Prostate gland (tissue), 2 donors: ENCODE results near the gene RABGAP1.

Experiments used
- POLR2A ChIP-seq: fragments of 450-650 bp; IDR thresholded peaks from one replicate; pipeline ENCODE4 v1.6.1; 2016; ENCODE audit warnings: antibody characterized with exemption, mild to moderate bottlenecking
- TF ChIP-seq, protein P1 (sequence below), 4 experiments: fragments of 200-600 bp in 2 of 4; fragments of 450-650 bp in 2 of 4; sonication (generic) in 2 of 4; IDR thresholded peaks; 1 replicate in 3 of 4; 2 replicates in 1 of 4; pipeline ENCODE4 v1.5.1; 2016 to 2019; ENCODE audit warnings: antibody characterized with exemption in 4 of 4, mild to moderate bottlenecking in 2 of 4, moderate library complexity in 2 of 4

DNA sequence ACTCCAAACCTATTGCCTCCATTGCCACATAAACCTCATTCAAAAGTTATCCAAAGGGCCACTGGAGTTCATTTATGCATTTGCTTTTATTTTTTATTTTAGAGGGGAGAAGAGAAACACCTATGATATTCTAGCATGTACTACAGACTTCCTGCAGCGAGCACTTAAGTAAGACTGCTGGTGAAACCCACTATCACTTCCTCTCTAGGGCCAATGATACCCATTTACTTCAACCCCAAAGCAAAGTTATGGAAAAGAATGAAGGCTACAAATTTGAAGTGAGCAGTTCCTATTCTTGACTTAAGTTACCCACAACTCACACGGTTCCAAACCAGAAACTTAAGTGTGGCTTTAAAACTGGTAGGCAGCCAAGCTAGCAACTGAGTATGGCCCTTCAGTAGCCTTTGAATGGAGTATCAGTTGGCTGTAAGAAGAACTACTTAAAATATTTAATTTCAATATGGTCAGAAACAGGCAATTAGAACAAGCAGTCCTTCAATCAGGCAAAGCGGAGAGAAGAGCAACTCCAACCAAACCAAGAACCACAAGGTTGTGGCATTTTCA, 186.8 kb downstream of the RABGAP1 start:
- TF ChIP-seq, protein P1, sequence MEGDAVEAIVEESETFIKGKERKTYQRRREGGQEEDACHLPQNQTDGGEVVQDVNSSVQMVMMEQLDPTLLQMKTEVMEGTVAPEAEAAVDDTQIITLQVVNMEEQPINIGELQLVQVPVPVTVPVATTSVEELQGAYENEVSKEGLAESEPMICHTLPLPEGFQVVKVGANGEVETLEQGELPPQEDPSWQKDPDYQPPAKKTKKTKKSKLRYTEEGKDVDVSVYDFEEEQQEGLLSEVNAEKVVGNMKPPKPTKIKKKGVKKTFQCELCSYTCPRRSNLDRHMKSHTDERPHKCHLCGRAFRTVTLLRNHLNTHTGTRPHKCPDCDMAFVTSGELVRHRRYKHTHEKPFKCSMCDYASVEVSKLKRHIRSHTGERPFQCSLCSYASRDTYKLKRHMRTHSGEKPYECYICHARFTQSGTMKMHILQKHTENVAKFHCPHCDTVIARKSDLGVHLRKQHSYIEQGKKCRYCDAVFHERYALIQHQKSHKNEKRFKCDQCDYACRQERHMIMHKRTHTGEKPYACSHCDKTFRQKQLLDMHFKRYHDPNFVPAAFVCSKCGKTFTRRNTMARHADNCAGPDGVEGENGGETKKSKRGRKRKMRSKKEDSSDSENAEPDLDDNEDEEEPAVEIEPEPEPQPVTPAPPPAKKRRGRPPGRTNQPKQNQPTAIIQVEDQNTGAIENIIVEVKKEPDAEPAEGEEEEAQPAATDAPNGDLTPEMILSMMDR (IDR thresholded peaks at IDR 0.05), result no peak
- TF ChIP-seq POLR2A, result no peak
